ENCODE measurements around the gene ATP9B. TPM values are rescaled to one million over a fixed set of nuclear protein-coding genes. Genes with fewer than 3 reads are reported as not detected.
A peak's percentile ranks its signal among the peaks of the same experiment; 100 is the strongest.

The ATP9B gene
- total RNA-seq, 2 donors from 2014 or later = 15.4 to 17.6 TPM

- H3K4me1 ChIP-seq = no peaks in the 10 kb centered on the region
- no peak for TF ChIP-seq CTCF (IDR thresholded peaks at IDR 0.05)
- H3K9me3 ChIP-seq = no peaks in the 10 kb centered on the region
- H3K27me3 ChIP-seq = no peaks in the 10 kb centered on the region
- DNase-seq (ENCODE audit: low spot score) = no peak
- no peak overlapping the region for H3K4me3 ChIP-seq
- H3K27ac ChIP-seq = no peak overlapping the region
- no peaks in the 10 kb centered on the region for H3K36me3 ChIP-seq
These were observed 170.4 kb downstream of the ATP9B start for GRCh38 chr18:79239631-79240030.

GRCh38 chr18:79241755-79242154 is 172.6 kb downstream of the ATP9B start:
- Histone ChIP-seq H3K4me1 (peaks cover 0 to 6% of the 10 kb centered on the region in 2 donors), H3K27ac (no peak overlapping the region), H3K27me3 (no peaks in the 10 kb centered on the region), H3K9me3 (no peaks in the 10 kb centered on the region), H3K4me3 (no peak overlapping the region), H3K36me3 (no peaks in the 10 kb centered on the region)
- DNase-seq (ENCODE audit: low spot score) = no peak
- no peak for TF ChIP-seq CTCF (IDR thresholded peaks at IDR 0.05)

GRCh38 chr18:79242246-79242645 is 173.1 kb downstream of the ATP9B start:
- Histone ChIP-seq H3K27ac (no peak overlapping the region), H3K27me3 (no peaks in the 10 kb centered on the region), H3K36me3 (no peaks in the 10 kb centered on the region), H3K9me3 (no peaks in the 10 kb centered on the region), H3K4me3 (no peak overlapping the region), H3K4me1 (peaks cover 0 to 7% of the 10 kb centered on the region in 2 donors)
- TF ChIP-seq CTCF (IDR thresholded peaks at IDR 0.05) = no peak
- no peak for DNase-seq (ENCODE audit: low spot score)

GRCh38 chr18:79245517-79246001 is 176.4 kb downstream of the ATP9B start:
- peaks cover 0 to 7% of the 10 kb centered on the region in 2 donors for H3K4me1 ChIP-seq
- no peak for DNase-seq (ENCODE audit: low spot score)
- H3K27me3 ChIP-seq = no peaks in the 10 kb centered on the region
- H3K4me3 ChIP-seq = no peak overlapping the region
- no peak overlapping the region for H3K27ac ChIP-seq
- H3K36me3 ChIP-seq = no peaks in the 10 kb centered on the region
- no peak for TF ChIP-seq CTCF (IDR thresholded peaks at IDR 0.05)
- H3K9me3 ChIP-seq = no peaks in the 10 kb centered on the region

- H3K36me3 ChIP-seq = no peaks in the 10 kb centered on the region
- no peaks in the 10 kb centered on the region for H3K27me3 ChIP-seq
- DNase-seq (ENCODE audit: low spot score) = peak; percentile 71
- peaks cover 0 to 7% of the 10 kb centered on the region in 2 donors for H3K4me1 ChIP-seq
- no peaks in the 10 kb centered on the region for H3K9me3 ChIP-seq
- peak; percentile 91 to 98 for TF ChIP-seq CTCF (IDR thresholded peaks at IDR 0.05)
- H3K27ac ChIP-seq = no peak overlapping the region
- peak overlapping the region in 1 of 2 donors; percentile 14 for H3K4me3 ChIP-seq
These were observed 177.3 kb downstream of the ATP9B start for GRCh38 chr18:79246309-79247108.

Measured in right atrium auricular region (tissue), 2 donors.